ENCODE measurements around the gene REXO4. TPM values are rescaled to one million over a fixed set of nuclear protein-coding genes. Genes with fewer than 3 reads are reported as not detected.
"Not testable (repeated sequence)": the region's sequence is repeated elsewhere in the genome, so short reads cannot be mapped to it uniquely, and the experiment has no call there.

REXO4 gene
- total RNA-seq, 2 experiments from 2014 or later = 21.2 to 24.1 TPM

DNA sequence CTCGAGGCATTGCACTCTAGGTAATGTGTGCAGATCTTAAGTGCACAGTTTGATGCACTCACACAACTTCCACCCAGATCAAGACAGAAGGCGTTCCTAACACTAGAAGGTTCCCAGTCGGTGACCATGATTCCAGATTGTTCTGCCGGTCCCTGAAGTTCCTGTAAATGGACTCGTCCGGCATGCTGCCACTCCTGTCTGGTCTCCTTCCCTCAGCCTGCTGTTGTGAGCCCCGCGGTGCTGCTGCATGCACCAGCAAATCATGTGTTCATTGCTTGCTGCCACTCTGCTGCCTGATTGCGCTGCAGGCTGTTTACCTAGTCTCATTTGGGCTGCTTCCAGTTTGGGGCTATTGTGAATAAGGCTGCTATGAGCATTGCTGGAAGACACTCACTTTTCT lies 30.1 kb downstream of the REXO4 start:
- H3K9me3 Mint-ChIP-seq = no peaks in the 10 kb centered on the region
- CTCF ChIA-PET = interaction anchor here (0.9 to 1.5 kb wide), 2 partner anchors 10 to 11 kb away, joined by 3 read pairs; partner anchors contain the start of gene STKLD1

DNA sequence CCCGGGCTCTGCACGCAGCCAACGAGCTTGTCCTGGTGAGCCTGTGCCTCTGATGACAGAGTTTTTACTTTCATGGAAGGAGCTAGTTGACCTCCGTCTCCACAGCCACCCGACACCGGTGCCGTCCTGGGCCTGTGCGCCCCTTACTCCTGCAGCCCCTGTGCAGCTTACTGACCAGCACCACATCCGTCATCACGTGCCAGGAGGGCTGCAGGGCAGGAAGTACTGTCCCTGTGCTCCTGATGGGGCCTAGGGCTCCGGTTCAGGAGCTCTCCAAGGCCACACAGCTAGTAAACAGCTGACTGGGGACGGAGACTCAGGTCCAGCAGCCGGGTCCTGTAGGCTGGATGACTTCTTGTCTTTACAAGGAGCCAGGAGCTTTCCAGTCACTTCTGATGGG lies 31.5 kb downstream of the REXO4 start:
- Mint-ChIP-seq H3K27me3 (no peaks in the 10 kb centered on the region), H3K9me3 (no peaks in the 10 kb centered on the region), H3K27ac (no peak overlapping the region), H3K4me3 (no peak overlapping the region), H3K36me3 (ENCODE audit: low read depth) (no peaks in the 10 kb centered on the region), H3K4me1 (no peaks in the 10 kb centered on the region)
- ChIA-PET POLR2A (no interaction called here), CTCF (interaction anchor here (1.5 kb wide), 1 partner anchor 11 kb away, joined by 3 read pairs; no protein-coding TSS in a partner anchor)
- DNase-seq = no peak

More for the DNA sequence above, 30.1 kb downstream of the REXO4 start:
- H3K27me3 Mint-ChIP-seq = no peaks in the 10 kb centered on the region
- POLR2A ChIA-PET = no interaction called here
- no peaks in the 10 kb centered on the region for H3K4me1 Mint-ChIP-seq
- no peaks in the 10 kb centered on the region for H3K36me3 Mint-ChIP-seq (ENCODE audit: low read depth)
- H3K4me3 Mint-ChIP-seq = no peak overlapping the region
- DNase-seq = no peak
- no peak overlapping the region for H3K27ac Mint-ChIP-seq

DNA sequence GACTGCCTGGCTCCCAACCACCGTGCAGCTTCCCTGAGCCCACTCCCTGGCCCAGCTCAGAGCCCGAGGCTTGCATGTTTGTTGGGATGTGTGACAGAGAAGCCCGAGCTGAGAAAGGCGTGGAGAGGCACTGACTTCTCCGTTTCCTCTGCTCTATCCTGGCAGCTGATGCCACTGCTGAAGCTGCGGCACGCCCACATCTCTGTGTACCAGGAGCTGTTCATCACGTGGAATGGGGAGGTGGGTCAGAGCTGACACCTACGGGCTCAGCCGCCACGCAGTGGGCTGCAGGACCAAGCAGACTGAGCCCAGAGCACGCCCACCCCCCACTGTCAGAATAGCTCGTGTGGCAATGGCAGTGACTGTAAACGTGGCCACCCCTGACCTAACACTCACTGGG lies 32.4 kb downstream of the REXO4 start:
- Mint-ChIP-seq H3K4me3 (no peak overlapping the region), H3K4me1 (no peaks in the 10 kb centered on the region), H3K36me3 (ENCODE audit: low read depth) (no peaks in the 10 kb centered on the region), H3K9me3 (no peaks in the 10 kb centered on the region), H3K27ac (no peak overlapping the region), H3K27me3 (no peaks in the 10 kb centered on the region)
- POLR2A ChIA-PET = no interaction called here
- no peak for DNase-seq
- CTCF ChIA-PET = interaction anchor here (0.7 kb wide), 1 partner anchor 24 kb away, joined by 4 read pairs; no protein-coding TSS in a partner anchor

DNA sequence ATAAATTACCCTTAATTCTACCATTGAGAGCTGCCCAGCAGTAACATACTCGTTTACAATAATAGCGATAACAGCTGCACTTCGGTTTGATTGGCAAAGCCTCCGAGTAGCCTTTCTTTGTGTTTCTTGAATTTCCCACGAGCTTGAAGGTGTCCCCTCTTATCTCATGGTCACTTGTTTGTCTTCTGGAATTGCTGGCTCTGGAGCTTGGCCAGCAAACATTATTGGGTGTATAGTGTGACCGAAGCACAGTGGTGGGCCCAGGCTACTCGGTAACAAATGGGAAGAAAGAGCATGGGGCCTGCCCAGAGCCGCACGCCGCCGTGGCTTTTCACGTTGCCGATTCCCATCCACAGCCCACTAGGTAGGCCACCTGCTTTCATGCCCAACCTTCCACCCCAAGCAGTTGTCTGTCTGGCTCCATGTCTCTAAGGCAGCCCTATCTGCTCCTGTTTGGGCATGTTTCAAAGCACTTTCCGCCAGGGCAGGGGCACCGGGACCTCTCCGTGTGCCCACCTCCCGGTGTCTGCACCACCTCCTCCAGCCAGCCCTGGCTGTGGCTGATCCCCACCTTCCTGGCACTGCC lies 33.0 kb downstream of the REXO4 start:
- DNase-seq = no peak
- no peaks in the 10 kb centered on the region for H3K9me3 Mint-ChIP-seq
- CTCF ChIA-PET = interaction anchor here (0.7 kb wide), 1 partner anchor 24 kb away, joined by 4 read pairs; no protein-coding TSS in a partner anchor

DNA sequence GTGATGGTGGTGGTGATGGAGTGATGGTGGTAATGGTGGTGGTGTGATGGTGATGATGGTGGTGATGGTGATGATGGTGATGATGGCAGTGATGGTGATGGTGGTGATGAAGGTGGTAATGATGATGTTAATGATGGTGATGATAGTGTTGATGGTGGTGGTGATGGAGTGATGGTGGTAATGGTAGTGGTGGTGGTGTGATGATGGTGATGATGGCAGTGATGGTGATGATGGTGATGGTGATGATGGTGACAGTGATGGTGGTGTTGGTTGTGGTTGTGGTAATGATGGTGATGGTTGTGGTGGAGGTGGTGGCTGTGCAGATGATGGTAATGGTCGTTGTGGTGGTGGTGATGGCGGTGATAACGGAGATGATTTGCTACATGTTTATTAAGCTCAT lies 34.4 kb downstream of the REXO4 start:
- peaks cover 4% of the 10 kb centered on the region for H3K4me1 Mint-ChIP-seq
- H3K27me3 Mint-ChIP-seq = no peaks in the 10 kb centered on the region
- no peaks in the 10 kb centered on the region for H3K36me3 Mint-ChIP-seq (ENCODE audit: low read depth)
- no peak overlapping the region for H3K27ac Mint-ChIP-seq
- no peak for DNase-seq
- ChIA-PET CTCF (no interaction called here), POLR2A (no interaction called here)
- no peaks in the 10 kb centered on the region for H3K9me3 Mint-ChIP-seq
- H3K4me3 Mint-ChIP-seq = no peak overlapping the region

More for the DNA sequence above, 33.0 kb downstream of the REXO4 start:
- POLR2A ChIA-PET = interaction anchor here (0.7 kb wide), 1 partner anchor 109 kb away, joined by 4 read pairs; no protein-coding TSS in a partner anchor
- H3K36me3 Mint-ChIP-seq (ENCODE audit: low read depth) = no peaks in the 10 kb centered on the region
- H3K27ac Mint-ChIP-seq = no peak overlapping the region
- H3K4me3 Mint-ChIP-seq = no peak overlapping the region
- H3K27me3 Mint-ChIP-seq = no peaks in the 10 kb centered on the region
- no peaks in the 10 kb centered on the region for H3K4me1 Mint-ChIP-seq

DNA sequence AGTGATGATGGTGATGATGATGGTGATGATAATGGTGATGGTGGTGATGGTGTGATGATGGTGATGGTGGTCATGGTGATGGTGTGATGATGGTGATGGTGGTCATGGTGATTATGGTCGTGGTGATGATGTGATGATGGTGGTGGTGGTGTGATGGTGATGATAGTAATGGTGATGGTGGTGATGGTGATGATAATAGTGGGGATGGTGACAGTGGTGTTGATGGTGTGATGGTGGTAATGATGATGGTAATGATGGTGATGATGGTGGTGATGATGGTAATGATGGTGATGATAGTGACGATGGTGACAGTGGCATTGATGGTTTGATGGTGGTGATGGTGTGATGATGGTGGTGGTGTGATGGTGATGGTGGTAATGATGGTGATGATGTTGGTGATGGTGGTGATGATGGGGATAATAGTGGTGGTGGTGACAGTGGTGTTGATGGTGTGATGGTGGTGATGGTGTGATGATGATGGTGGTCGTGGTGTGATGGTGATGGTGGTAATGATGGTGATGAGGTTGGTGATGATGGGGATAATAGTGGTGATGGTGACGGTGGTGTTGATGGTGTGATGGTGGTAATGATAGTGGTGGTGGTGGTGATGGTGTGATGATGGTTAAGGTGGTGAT lies 35.2 kb downstream of the REXO4 start:
- no peaks in the 10 kb centered on the region for H3K27me3 Mint-ChIP-seq
- no peak overlapping the region for H3K4me3 Mint-ChIP-seq
- POLR2A ChIA-PET = no interaction called here
- H3K9me3 Mint-ChIP-seq = no peaks in the 10 kb centered on the region
- H3K27ac Mint-ChIP-seq = no peak overlapping the region
- no peak for DNase-seq
- CTCF ChIA-PET = no interaction called here
- no peaks in the 10 kb centered on the region for H3K36me3 Mint-ChIP-seq (ENCODE audit: low read depth)
- H3K4me1 Mint-ChIP-seq = peaks cover 8% of the 10 kb centered on the region

DNA sequence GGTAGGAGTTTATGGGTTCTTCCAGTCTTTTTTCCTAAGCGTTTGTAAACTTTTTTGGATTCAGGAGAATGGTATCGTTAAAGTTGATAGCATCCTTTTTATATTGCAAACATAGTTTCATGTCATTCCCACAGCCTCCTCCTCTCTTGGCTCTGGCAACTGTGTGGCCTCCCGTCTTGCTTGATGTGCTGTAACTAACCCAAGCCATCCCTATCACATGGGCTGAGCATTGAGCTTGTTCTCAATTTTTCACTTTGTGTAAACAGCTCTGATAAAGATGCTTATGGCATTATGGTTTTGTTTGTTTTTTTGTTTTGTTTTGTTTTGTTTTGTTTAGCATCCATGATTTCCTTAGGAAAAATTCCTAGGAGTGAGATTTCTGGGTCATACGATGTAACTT lies 37.1 kb downstream of the REXO4 start:
- H3K9me3 Mint-ChIP-seq = no peaks in the 10 kb centered on the region
- DNase-seq = no peak
- ChIA-PET CTCF (interaction anchor here (1.2 to 1.4 kb wide), 2 partner anchors 23 to 47 kb away, joined by 3 read pairs; no protein-coding TSS in a partner anchor), POLR2A (no interaction called here)
- peaks cover 2% of the 10 kb centered on the region for H3K27me3 Mint-ChIP-seq
- H3K36me3 Mint-ChIP-seq (ENCODE audit: low read depth) = no peaks in the 10 kb centered on the region
- no peak overlapping the region for H3K4me3 Mint-ChIP-seq
- no peak overlapping the region for H3K27ac Mint-ChIP-seq
- H3K4me1 Mint-ChIP-seq = peaks cover 9% of the 10 kb centered on the region

DNA sequence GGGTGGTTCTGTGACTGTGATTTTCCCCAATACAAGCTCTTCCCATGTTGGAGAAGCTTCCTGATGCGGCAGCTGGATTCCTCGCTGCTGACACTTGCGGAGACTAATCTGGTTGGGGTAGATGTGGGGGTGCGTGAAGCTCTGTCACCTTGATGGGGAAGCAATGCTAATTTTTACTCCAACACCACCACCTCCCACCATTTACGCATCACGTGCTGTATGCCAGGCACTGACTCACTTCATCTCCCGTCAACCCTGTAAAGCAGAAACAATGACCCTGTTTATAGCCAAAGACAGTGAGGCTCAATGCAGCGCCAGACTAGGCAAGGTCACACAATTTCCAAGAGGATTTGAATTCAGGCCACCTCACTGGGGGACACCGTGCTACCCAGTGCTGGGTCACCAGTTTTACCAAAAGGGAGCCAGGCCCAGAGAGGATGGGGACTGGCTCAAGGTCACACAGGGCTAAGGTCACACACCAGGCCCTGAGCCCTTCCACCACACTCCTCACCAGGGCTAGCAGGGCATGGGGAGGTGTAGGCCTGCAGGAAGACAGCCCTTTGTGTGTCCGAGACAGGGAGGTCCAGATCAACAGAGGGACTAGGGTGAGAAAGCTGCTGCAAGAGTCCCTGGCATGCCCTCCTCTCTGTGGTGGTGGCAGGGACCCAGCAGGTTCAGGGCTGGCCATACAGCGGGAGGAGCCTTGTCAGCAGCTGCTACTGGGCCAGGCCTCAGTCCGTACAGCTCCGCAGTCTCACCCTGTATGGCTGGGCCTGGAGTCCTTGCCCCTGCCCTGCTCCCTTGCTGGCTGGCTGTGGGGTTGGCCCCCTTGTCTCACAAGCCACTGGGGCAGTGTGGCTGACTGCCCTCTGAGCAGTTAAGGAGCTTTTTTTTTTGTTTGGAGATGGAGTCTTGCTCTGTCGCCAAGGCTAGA lies 38.4 kb downstream of the REXO4 start:
- H3K27me3 Mint-ChIP-seq = peaks cover 2% of the 10 kb centered on the region
- H3K36me3 Mint-ChIP-seq (ENCODE audit: low read depth) = peaks cover 8% of the 10 kb centered on the region
- no peak overlapping the region for H3K27ac Mint-ChIP-seq
- ChIA-PET POLR2A (no interaction called here), CTCF (interaction anchor here (0.9 to 1.4 kb wide), 5 partner anchors 16 to 66 kb away, joined by 3 to 4 read pairs (median 3); partner anchors contain the start of genes SURF1 and SURF2)
- H3K9me3 Mint-ChIP-seq = no peaks in the 10 kb centered on the region
- no peak for DNase-seq
- H3K4me1 Mint-ChIP-seq = peaks cover 14% of the 10 kb centered on the region
- H3K4me3 Mint-ChIP-seq = no peak overlapping the region

DNA sequence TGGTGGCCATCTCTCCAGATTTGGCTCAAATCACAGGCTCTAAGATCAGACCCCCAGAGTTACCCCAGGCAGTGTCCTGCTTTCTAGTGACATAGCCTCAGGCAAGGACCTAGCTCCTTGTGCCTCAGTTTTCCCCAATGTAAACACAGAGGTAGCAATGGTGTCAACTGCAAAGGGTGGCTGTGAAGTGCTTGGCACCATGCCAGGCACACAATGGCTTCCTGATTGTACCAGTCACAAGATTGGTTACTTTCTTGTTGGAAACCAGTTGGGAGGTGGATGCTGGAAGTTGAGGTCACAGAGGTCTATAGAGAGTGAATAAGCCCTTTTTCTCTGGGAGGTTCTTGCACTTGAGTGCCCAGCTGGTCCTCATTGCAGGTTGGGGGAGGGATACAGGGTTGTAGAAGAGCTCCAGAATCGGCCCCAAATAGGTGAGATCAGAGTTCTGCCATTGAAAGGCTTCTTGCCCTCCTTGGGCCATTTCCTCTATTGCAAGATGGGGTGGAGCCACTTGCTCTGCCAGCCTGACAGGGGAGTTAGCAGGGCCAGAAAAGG lies 39.3 kb downstream of the REXO4 start:
- POLR2A ChIA-PET = no interaction called here
- Mint-ChIP-seq H3K4me1 (peaks cover 20% of the 10 kb centered on the region), H3K4me3 (no peak overlapping the region), H3K36me3 (ENCODE audit: low read depth) (peaks cover 12% of the 10 kb centered on the region), H3K27me3 (peaks cover 2% of the 10 kb centered on the region), H3K9me3 (no peaks in the 10 kb centered on the region), H3K27ac (no peak overlapping the region)
- CTCF ChIA-PET = interaction anchor here (0.9 to 1.1 kb wide), 4 partner anchors 23 to 67 kb away, joined by 3 read pairs; partner anchors contain the start of genes SURF1 and SURF2
- DNase-seq = no peak

DNA sequence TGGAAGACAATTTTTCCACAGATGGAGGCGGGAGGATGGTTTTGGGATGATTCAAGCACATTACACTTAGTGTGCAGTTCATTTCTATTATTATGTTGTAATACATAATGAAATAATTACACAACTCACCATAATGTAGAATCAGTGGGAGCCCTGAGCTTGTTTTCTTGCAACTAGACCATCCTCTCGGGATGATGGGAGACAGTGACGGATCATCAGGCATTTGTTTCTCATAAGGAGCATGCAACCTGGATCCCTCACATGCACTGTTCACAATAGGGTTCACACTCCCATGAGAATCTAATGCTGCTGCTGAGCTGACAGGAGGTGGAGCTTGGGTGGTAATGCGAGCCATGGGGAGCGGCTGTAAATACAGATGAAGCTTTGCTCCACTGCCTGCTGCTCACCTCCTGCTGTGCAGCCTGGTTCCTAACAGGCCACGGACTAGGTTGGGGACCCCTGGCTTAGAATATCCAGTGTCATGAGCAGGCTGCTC lies 40.0 kb downstream of the REXO4 start:
- Mint-ChIP-seq H3K9me3 (no peaks in the 10 kb centered on the region), H3K27me3 (peaks cover 2% of the 10 kb centered on the region), H3K27ac (no peak overlapping the region), H3K4me3 (no peak overlapping the region), H3K36me3 (ENCODE audit: low read depth) (peaks cover 16% of the 10 kb centered on the region), H3K4me1 (peaks cover 27% of the 10 kb centered on the region)
- POLR2A ChIA-PET = interaction anchor here (1.1 kb wide), 1 partner anchor 43 kb away, joined by 5 read pairs; no protein-coding TSS in a partner anchor
- no peak for DNase-seq
- CTCF ChIA-PET = interaction anchor here (1.1 to 1.9 kb wide), 3 partner anchors 21 to 139 kb away, joined by 3 to 5 read pairs (median 3); partner anchors contain the start of genes SURF1 and SURF2

DNA sequence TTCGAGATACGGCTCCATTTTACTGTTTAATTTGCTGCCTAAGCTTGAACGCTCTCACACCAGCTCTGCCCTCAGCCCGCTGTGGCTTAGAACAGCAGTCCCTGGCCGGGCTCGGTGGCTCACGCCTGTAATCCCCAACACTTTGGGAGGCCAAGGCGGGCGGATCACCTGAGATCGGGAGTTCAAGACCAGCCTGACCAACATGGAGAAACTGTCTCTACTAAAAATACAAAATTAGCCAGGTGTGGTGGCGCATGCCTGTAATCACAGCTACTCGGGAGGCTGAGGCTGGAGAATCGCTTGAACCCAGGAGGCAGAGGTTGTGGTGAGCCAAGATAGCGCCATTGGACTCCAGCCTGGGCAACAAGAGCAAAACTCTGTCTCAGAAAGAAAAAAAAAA lies 40.5 kb downstream of the REXO4 start:
- H3K9me3 Mint-ChIP-seq, H3K27me3 Mint-ChIP-seq, H3K27ac Mint-ChIP-seq, DNase-seq: not testable (repeated sequence)
- ChIA-PET CTCF (interaction anchor here (1.1 to 1.9 kb wide), 3 partner anchors 17 to 138 kb away, joined by 3 to 5 read pairs (median 4); partner anchors contain the start of genes SURF1 and SURF2), POLR2A (interaction anchor here (1.1 to 1.4 kb wide), 2 partner anchors 29 to 43 kb away, joined by 5 read pairs; partner anchors contain the start of genes MED22 and RPL7A)
- Mint-ChIP-seq H3K4me3 (peak overlapping the region; percentile 60), H3K4me1 (peaks cover 32% of the 10 kb centered on the region), H3K36me3 (ENCODE audit: low read depth) (peaks cover 21% of the 10 kb centered on the region)

All from activated CD4-positive, alpha-beta T cell treated with anti-CD3 and anti-CD28 coated beads, Interleukin-2, amount 10 ng/mL, durations not matched to agents 7 days and 5 days (primary cell).